Fibroblast of skin of back (primary cell): ENCODE results near the gene U2AF2.
A peak's percentile ranks its signal among the peaks of the same experiment; 100 is the strongest.

Experiments
- DNase-seq: peaks from one replicate; pipeline ENCODE4 v3.0.0-alpha.2; 2013

The U2AF2 gene

GRCh38 chr19:55643887-55644176, 11.0 kb upstream of the U2AF2 start:
- no peak for DNase-seq

- no peak for DNase-seq
Observed at GRCh38 chr19:55644191-55644833, 10.5 kb upstream of the U2AF2 start.

GRCh38 chr19:55644842-55645511, 9.9 kb upstream of the U2AF2 start:
- DNase-seq, result no peak

- DNase-seq, result no peak
Observed at GRCh38 chr19:55645512-55645881, 9.3 kb upstream of the U2AF2 start.

GRCh38 chr19:55646889-55647731, 7.7 kb upstream of the U2AF2 start:
- DNase-seq, result no peak

DNA sequence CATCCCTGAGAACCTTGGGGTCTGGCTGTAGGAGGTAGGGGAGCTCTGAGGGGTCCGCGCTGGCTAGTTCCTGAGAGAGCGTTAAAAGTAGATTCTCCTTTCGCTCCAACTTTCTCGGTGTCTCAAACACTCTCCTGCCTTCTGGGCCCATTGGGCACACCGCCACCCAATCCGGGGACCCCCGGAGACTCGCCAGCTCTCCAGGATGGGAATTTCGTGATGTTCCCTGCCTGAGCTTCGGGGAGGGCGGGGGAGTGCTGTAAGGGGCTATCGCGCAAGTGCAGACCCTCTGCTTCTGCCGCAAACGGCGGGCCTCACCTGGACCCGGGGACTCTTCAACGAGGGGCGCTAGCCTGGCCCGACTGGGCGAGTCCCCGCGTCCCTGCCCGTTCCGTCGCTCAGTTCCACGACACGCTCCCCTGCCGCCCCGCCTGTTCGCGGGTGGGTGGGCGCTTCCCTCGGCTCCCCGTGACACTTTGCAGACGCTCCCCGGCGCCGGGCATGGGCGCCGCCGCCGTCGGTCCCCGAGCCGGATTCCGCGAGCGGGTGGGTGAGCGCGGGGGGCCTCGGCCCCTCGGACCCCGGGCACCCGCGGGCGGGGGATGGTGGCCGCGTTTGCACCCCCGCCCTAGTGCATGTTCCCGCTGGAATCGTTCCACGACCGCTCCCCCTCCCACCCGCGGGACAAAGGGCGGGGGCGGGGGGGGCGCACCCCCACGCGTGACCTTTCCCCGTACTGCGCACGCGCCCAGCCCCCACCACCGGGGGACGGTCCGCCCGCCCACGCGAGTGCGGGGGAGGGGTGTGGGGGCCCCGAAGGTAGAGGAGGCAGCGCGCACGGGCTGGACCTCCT, 6.9 kb upstream of the U2AF2 start, which contains the start of gene CCDC106:
Gene CCDC106 (plus strand): TSS at position 481 of the 853 bp plus-strand sequence. CDS start 835 bp downstream, outside the sequence.
- DNase-seq, result peak; percentile 78

GRCh38 chr19:55648585-55649267, 6.1 kb upstream of the U2AF2 start:
- DNase-seq, result no peak

DNA sequence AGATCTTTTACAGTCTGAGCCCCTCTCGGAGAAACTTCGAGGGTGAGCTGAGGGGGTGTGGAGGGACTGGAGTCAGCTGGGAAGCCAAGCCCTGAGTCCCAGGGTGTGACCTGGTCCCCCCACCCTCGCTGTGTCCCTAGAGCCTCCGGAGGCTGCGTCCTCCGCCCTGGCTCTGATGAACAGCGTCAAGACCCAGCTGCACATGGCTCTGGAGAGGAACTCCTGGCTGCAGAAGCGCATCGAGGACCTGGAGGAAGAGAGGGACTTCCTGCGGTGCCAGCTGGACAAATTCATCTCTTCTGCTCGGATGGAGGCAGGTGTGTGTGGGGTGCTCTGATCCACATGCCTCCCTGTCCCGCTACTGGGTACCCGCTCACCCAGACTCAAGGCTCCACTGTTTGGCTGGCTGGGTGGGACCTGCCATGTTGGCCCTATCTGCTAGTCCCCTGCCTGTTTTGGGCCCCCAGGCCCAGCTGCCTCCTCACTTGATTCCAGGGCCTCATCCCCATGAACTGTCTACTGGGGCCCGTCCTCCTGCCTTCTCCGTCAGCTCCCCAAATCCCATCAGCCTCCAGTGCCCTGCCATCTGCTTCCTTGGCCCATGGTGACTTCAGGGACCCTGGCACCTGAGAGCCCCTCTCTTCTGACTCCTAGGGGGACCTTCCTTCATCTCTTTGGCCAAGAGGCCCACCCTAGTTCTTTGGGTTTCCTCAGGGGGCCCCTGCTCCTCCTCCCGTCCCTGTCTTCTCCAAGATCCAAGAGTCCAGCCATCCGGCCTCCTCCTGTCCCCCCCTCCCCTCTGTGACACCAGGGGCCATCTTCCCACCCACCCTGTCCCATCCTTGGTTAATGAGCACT, 5.3 kb upstream of the U2AF2 start:
- no peak for DNase-seq

- DNase-seq, result no peak
Observed at GRCh38 chr19:55650126-55650557, 4.7 kb upstream of the U2AF2 start.

DNA sequence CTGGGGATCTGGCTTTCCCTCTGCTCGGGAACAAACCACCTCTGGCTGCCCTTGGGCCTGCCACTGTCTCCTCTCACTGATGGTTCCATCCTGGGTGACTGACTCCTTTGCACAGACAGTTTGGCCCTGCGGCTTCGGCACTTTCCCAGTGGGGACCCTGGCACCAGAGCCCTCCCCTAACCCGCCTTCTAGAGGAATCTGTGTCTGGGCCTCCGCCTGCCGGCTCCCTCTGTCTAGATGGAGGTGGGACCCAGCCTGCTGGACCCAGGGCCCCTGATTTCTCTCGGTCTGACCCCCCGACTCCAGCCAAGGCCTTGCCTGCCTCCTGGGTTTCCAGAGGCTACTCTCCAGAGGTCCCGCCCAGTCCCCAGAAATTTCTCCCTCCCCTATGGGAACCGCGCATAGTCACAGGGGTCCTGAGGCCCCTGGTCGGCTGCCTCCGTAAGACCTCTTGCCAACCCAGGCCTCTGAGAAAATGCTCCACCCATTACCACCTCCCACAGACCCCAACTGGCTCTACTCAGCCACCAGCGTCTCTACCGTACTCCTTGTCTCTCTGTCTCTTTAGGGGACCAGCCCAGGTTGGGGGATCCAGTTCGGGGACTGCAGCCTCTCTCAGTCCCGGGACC, 4.1 kb upstream of the U2AF2 start:
- no peak for DNase-seq

- DNase-seq, result no peak
Observed at GRCh38 chr19:55651236-55651635, 3.6 kb upstream of the U2AF2 start.

DNA sequence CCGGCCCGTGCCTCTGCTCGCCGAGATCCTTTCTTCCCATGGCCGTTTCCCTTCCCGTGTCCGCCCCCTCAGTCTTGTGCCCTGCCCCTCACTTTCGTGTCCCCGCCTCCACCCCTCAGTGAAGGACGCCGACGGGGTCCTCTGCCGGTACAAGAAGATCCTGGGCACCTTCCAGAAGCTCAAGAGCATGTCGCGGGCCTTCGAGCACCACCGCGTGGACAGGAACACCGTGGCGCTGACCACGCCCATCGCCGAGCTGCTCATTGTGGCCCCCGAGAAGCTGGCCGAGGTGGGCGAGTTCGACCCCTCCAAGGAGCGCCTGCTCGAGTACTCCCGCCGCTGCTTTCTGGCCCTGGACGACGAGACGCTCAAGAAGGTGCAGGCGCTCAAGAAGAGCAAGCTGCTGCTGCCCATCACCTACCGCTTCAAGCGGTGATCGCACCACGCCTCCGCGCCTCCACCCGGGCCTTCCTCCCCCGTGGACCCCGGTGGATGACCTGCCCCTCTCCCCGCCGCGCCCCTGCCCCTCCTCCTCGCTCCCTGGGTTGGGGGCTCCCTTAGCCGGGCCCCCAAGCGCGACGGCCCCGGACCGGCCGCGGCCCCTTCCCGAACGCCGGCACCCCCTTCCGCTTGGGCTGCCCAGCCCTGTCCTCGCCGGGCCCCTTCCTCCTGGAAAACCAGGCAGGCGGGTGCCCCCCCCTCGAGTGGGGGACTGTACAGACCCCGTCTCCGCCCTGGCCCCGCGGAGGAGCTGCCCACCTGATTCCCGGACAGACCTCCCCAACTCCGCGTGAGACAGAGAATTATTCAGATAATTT, 2.3 kb upstream of the U2AF2 start:
- DNase-seq, result no peak

GRCh38 chr19:55653651-55654322, 1.0 kb upstream of the U2AF2 start:
- DNase-seq, result peak; percentile 98

- peak; percentile 98 for DNase-seq
Observed at GRCh38 chr19:55654323-55654867, 440 bp upstream of the U2AF2 start.

- DNase-seq, result no peak
Observed at GRCh38 chr19:55655648-55656040, 809 bp downstream of the U2AF2 start.

GRCh38 chr19:55656552-55656951, 1.7 kb downstream of the U2AF2 start:
- DNase-seq, result no peak

DNA sequence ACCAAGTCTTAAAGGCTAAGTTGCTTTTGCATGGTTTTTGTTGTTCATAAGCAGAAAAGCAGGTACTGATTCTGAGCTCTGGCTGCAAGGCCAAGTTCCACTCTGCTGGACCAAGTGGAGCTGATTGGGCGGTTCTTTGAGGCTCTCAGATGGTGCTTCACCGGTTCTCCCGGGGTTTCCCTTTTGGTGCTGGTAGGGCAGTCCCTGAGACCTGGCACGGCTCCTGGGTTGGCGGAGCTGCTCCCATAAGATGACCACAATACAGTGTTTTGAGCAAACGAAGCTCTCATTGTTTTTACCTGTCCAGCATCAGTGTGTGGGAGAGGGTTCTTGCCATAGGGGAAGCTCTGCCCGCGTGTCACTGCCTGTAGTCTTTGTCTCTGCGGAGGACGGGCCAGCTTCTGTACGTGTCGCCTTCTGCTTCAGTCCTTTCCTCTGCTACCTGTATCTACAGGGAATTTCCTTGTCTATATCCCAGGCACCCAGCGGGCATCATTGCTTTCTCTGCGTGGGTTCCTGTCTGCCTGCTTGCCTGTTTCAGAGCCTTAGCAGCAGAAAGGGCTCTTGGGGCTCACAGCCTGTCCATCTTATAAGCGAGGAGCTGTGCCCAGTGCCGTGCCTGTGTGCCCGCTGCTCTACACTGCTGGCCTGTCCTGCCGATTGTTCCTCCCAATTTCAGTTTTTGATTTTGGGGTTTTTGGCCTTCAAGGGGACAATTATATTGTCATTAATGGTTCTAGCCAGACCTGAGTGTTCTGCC, 2.3 kb downstream of the U2AF2 start:
- no peak for DNase-seq

DNA sequence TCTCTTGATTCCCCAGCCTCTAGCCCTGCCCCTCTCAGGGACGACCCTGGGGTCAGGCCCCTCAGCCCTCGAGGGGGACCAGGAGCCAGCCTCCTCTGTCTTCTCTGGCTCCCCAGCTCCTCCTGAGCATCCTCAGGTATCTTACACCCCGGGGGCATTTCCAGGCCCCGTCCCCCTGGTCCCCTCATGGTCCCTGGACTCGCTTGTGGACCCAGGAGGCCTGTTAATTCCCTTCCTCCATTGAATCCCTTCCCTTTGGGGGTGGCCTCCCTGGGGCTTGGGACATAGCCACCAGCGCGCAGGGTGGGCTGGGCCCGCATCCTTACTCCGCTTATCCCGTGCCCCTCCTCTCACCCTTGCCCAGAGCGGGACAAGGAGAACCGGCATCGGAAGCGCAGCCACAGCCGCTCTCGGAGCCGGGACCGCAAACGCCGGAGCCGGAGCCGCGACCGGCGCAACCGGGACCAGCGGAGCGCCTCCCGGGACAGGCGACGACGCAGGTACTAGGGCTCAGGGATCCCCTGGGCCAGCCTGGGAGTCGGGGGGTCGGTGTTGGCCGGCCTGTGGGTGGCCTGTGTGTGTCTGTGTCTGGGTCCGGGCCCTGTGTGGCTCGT, 4.1 kb downstream of the U2AF2 start:
- no peak for DNase-seq
